CD14-positive monocyte (primary cell): ENCODE measurements around the gene SLIT3. TPM values are rescaled to one million over a fixed set of nuclear protein-coding genes. Genes with fewer than 3 reads are reported as not detected.

Experiments
- DNase-seq, 3 donors: peaks; one replicate each; pipeline ENCODE4 v3.0.0-alpha.2; 2011 to 2022
- H2AFZ ChIP-seq: 2 replicates; pipeline ENCODE4 v1.6.0; 2012; ENCODE audit warnings: mild to moderate bottlenecking, low read depth, low read length, inconsistent platforms; ENCODE audit not compliant: insufficient read depth, poor library complexity, severe bottlenecking
- H3K27ac ChIP-seq, 2 donors: 1 replicate in 1 of 2; 2 replicates in 1 of 2; pipeline ENCODE4 v1.5.1; 2012 to 2013; ENCODE audit warnings: low read length in 2 of 2, control low read depth in 1 of 2, inconsistent platforms in 1 of 2, low read depth in 1 of 2, mild to moderate bottlenecking in 1 of 2
- H3K27me3 ChIP-seq, 2 donors: one replicate each; pipeline versions ENCODE4 v1.6.0 to v1.6.1; 2011 to 2013; ENCODE audit warnings: low read length in 2 of 2; ENCODE audit not compliant: control insufficient read depth in 2 of 2, insufficient read depth in 2 of 2
- H3K36me3 ChIP-seq, 2 donors: replicated peaks in 1 of 2; 1 replicate in 1 of 2; 2 replicates in 1 of 2; pipeline versions ENCODE4 v1.5.1 to v1.6.1; 2012 to 2013; ENCODE audit warnings: low read length in 2 of 2, control low read depth in 1 of 2, inconsistent platforms in 1 of 2, mild to moderate bottlenecking in 1 of 2; ENCODE audit not compliant: insufficient read depth in 2 of 2, control insufficient read depth in 1 of 2
- H3K4me1 ChIP-seq, 2 donors: 1 replicate in 1 of 2; 2 replicates in 1 of 2; pipeline versions ENCODE4 v1.5.1 to v1.6.1; 2012 to 2013; ENCODE audit warnings: low read length in 2 of 2, control low read depth in 1 of 2, inconsistent platforms in 1 of 2, mild to moderate bottlenecking in 1 of 2, moderate library complexity in 1 of 2; ENCODE audit not compliant: insufficient read depth in 2 of 2, control insufficient read depth in 1 of 2
- H3K4me2 ChIP-seq: replicated peaks from 2 replicates; pipeline ENCODE3; 2012; ENCODE audit warnings: low read length, moderate library complexity, mild to moderate bottlenecking; ENCODE audit not compliant: poor library complexity, severe bottlenecking; ENCODE audit errors: extremely low read depth
- H3K4me3 ChIP-seq, 3 experiments: fragments of 200-600 bp in 1 of 3; sonication (generic) in 1 of 3; replicated peaks in 1 of 3; 1 replicate in 2 of 3; 2 replicates in 1 of 3; pipeline ENCODE4 v1.5.1; 2011 to 2013; ENCODE audit warnings: low read length in 3 of 3, mild to moderate bottlenecking in 3 of 3, control low read depth in 2 of 3, low read depth in 2 of 3, inconsistent platforms in 1 of 3, moderate library complexity in 1 of 3
- H3K79me2 ChIP-seq: 2 replicates; pipeline ENCODE4 v1.6.0; 2012; ENCODE audit warnings: mild to moderate bottlenecking, control low read depth, inconsistent platforms, low read length, moderate library complexity; ENCODE audit not compliant: insufficient read depth
- H3K9ac ChIP-seq: 2 replicates; pipeline ENCODE4 v1.6.0; 2017; ENCODE audit warnings: low read length, mild to moderate bottlenecking; ENCODE audit not compliant: insufficient read depth, poor library complexity, severe bottlenecking
- H3K9me3 ChIP-seq, 2 donors: replicated peaks in 1 of 2; 1 replicate in 1 of 2; 2 replicates in 1 of 2; pipeline versions ENCODE4 v1.5.1 to v1.6.1; 2012 to 2013; ENCODE audit warnings: low read length in 2 of 2, control low read depth in 1 of 2; ENCODE audit not compliant: control insufficient read depth in 1 of 2, insufficient read depth in 1 of 2
- H4K20me1 ChIP-seq: 2 replicates; pipeline ENCODE4 v1.6.0; 2012; ENCODE audit warnings: mild to moderate bottlenecking, low read length, control low read depth, moderate library complexity; ENCODE audit not compliant: insufficient read depth
- H3K27ac Mint-ChIP-seq, 7 donors: one replicate each; pipeline ENCODE4 v1.8.0; 2020; ENCODE audit warnings: mild to moderate bottlenecking in 7 of 7, mixed read lengths in 7 of 7, moderate library complexity in 6 of 7, inconsistent platforms in 2 of 7
- H3K27me3 Mint-ChIP-seq, 3 donors: one replicate each; pipeline ENCODE4 v1.8.0; 2021 to 2022; ENCODE audit warnings: low read depth in 3 of 3, mild to moderate bottlenecking in 3 of 3, mixed read lengths in 3 of 3, moderate library complexity in 3 of 3, inconsistent platforms in 1 of 3
- H3K36me3 Mint-ChIP-seq, 2 donors: one replicate each; pipeline ENCODE4 v1.8.0; 2020; ENCODE audit warnings: mixed read lengths in 2 of 2, inconsistent platforms in 1 of 2, mild to moderate bottlenecking in 1 of 2
- H3K4me1 Mint-ChIP-seq: one replicate; pipeline ENCODE4 v1.8.0; 2020; ENCODE audit warnings: mild to moderate bottlenecking, mixed read lengths
- H3K4me3 Mint-ChIP-seq, 2 donors: one replicate each; pipeline ENCODE4 v1.8.0; 2020; ENCODE audit warnings: mild to moderate bottlenecking in 2 of 2, mixed read lengths in 2 of 2, moderate library complexity in 1 of 2
- H3K9me3 Mint-ChIP-seq, 7 donors: one replicate each; pipeline ENCODE4 v1.8.0; 2020 to 2022; ENCODE audit warnings: mixed read lengths in 7 of 7, mild to moderate bottlenecking in 6 of 7, moderate library complexity in 6 of 7, inconsistent platforms in 2 of 7
- CTCF ChIP-seq: fragments of 200-600 bp; IDR thresholded peaks from one replicate; pipeline ENCODE4 v1.8.0; 2022; ENCODE audit warnings: antibody characterized with exemption, mild to moderate bottlenecking
- WGBS: methylation state at CpG from one replicate; pipeline ENCODE4 v1.1.5; 2013; ENCODE audit warnings: missing lambda C conversion rate; ENCODE audit not compliant: insufficient coverage; 5-methylcytosine and 5-hydroxymethylcytosine counted together
- intact Hi-C, 2 donors: fragments of 100-400 bp; cut with micrococcal nuclease; formaldehyde crosslinking; loops; one replicate each; pipeline versions ENCODE4 v1.15.0 to v1.15.1; 2023
- polyA plus RNA-seq, 3 donors: library from polyadenylated mRNA; depleted of rRNA in 1 of 3; unstranded in 2 of 3; stranded (reverse) in 1 of 3; fragments of 300-500 nt in 2 of 3; fragments of >200 nt in 1 of 3; fragmentation: Illumina TruSeq in 2 of 3; gene quantifications; 1 replicate in 2 of 3; 2 replicates in 1 of 3; pipeline ENCODE4 v1.2.3, GENCODE V29; 2012 to 2021

Gene SLIT3
- polyA plus RNA-seq, 3 donors, result not detected

GRCh38 chr5:169222934-169223594 is 77.9 kb downstream of the SLIT3 start:
- Histone ChIP-seq H2AFZ (no peak overlapping the region), H3K27ac (no peak overlapping the region), H3K9ac (no peak overlapping the region), H3K79me2 (no peaks in the 10 kb centered on the region), H3K4me3 (no peak overlapping the region), H3K36me3 (no peaks in the 10 kb centered on the region), H3K4me2 (no peak overlapping the region), H3K27me3 (no peaks in the 10 kb centered on the region), H3K9me3 (no peaks in the 10 kb centered on the region), H4K20me1 (no peaks in the 10 kb centered on the region), H3K4me1 (no peaks in the 10 kb centered on the region)
- H3K9me3 Mint-ChIP-seq, result peaks cover 0 to 5% (median 2%) of the 10 kb centered on the region in 7 donors
- 73% methylated on average over 7 of the region's 9 CpGs for WGBS
- no peak overlapping the region for H3K27ac Mint-ChIP-seq
- no peaks in the 10 kb centered on the region for H3K4me1 Mint-ChIP-seq
- no peak for DNase-seq
- H3K4me3 Mint-ChIP-seq, result no peak overlapping the region
- intact Hi-C loops, result no loop called here
- no peak for TF ChIP-seq CTCF
- peaks cover 0 to 3% (median 2%) of the 10 kb centered on the region in 3 donors for H3K27me3 Mint-ChIP-seq
- no peaks in the 10 kb centered on the region for H3K36me3 Mint-ChIP-seq

- Histone ChIP-seq H4K20me1 (no peaks in the 10 kb centered on the region), H3K79me2 (no peaks in the 10 kb centered on the region), H3K9me3 (no peaks in the 10 kb centered on the region), H3K36me3 (no peaks in the 10 kb centered on the region), H3K27ac (no peak overlapping the region), H2AFZ (no peak overlapping the region), H3K4me1 (no peaks in the 10 kb centered on the region), H3K4me3 (no peak overlapping the region), H3K9ac (no peak overlapping the region), H3K4me2 (no peak overlapping the region), H3K27me3 (no peaks in the 10 kb centered on the region)
- intact Hi-C loops, result no loop called here
- Mint-ChIP-seq H3K4me3 (no peak overlapping the region), H3K4me1 (no peaks in the 10 kb centered on the region), H3K36me3 (no peaks in the 10 kb centered on the region), H3K9me3 (peaks cover 0 to 5% (median 2%) of the 10 kb centered on the region in 7 donors), H3K27me3 (peaks cover 0 to 3% (median 2%) of the 10 kb centered on the region in 3 donors), H3K27ac (no peak overlapping the region)
- TF ChIP-seq CTCF, result no peak
- DNase-seq, result no peak
- WGBS, result 80% methylated on average over 2 of the region's 5 CpGs
Measured at GRCh38 chr5:169221519-169221918, 79.4 kb downstream of the SLIT3 start.
